ENCODE results near the gene NPAS1. TPM values are rescaled to one million over a fixed set of nuclear protein-coding genes. Genes with fewer than 3 reads are reported as not detected.

Gene NPAS1
- total and polyA plus RNA-seq, 2 of the 8 experiments (the other 6 are each of a cell fraction or from before 2014, with no cell fraction given): 9.9 to 13.9 TPM

DNA sequence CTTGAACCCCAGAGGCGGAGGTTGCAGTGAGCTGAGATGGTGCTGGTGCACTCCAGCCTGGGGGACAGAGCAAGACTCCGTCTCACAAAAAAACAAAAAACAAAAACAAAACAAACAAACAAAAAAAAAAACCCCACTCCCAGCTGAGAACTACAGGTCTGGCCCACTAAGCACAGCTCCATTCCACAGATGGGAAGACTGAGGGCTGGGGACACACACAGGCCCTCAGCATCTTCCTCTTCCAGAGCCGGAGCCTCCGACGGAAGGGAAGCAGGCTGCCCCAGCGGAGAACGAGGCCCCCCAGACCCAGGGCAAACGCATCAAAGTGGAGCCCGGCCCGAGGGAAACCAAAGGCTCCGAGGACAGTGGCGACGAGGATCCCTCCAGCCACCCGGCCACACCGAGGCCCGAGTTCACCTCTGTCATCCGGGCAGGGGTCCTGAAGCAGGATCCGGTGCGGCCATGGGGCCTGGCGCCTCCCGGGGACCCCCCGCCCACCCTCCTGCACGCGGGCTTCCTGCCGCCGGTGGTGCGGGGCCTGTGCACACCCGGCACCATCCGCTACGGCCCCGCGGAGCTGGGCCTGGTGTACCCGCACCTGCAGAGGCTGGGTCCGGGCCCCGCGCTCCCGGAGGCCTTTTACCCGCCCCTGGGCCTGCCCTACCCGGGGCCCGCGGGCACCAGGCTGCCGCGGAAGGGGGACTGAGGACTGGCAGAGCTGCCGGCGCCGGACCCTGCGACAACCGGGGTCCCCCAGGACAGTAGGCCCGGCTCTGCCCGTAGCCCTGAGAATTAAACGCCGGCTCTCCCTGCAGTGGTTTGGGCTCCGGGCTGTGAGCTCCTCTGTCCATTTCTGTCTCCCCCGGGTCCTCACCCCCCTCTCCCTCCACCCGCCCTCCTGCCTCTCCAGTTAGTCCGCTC lies 25.6 kb downstream of the NPAS1 start:
- H3K4me2 ChIP-seq (ENCODE audit: insufficient read depth in 1 of 2, low read depth in 2 of 2, low read length in 2 of 2): no peak overlapping the region
- H2BK15ac ChIP-seq (ENCODE audit: low read length): no peak overlapping the region
- H4K8ac ChIP-seq (ENCODE audit: extremely low read depth, insufficient read depth, low read length): no peak overlapping the region
- no peak overlapping the region for H3K56ac ChIP-seq (replicated peaks; ENCODE audit: insufficient read length, low read depth, low read length)
- H4K5ac ChIP-seq (ENCODE audit: insufficient read length, low read depth, low read length): no peak overlapping the region
- no peak overlapping the region for H3K4ac ChIP-seq (replicated peaks; ENCODE audit: insufficient read length, low read depth, low read length)
- H4K20me1 ChIP-seq (replicated peaks in 1 of 2; ENCODE audit: control insufficient read depth in 1 of 2, insufficient read depth in 2 of 2, low read length in 2 of 2): peaks cover 3% of the 10 kb centered on the region in 2 experiments
- FAIRE-seq: no peak
- H2BK120ac ChIP-seq (replicated peaks; ENCODE audit: low read depth, low read length): no peak overlapping the region
- no peak overlapping the region for H2AK5ac ChIP-seq (ENCODE audit: low read depth, low read length)
- H2BK5ac ChIP-seq (ENCODE audit: low read depth, low read length): no peak overlapping the region
- H3K9me3 ChIP-seq (ENCODE audit: insufficient read depth in 2 of 2, low read depth in 1 of 2, low read length in 1 of 2): no peaks in the 10 kb centered on the region
- H3K79me1 ChIP-seq (ENCODE audit: low read depth, low read length): peaks cover 6% of the 10 kb centered on the region
- no peak overlapping the region for H3K4me3 ChIP-seq (ENCODE audit: extremely low read depth in 1 of 4, insufficient read depth in 2 of 4, low read depth in 3 of 4, low read length in 4 of 4)
- no peak overlapping the region for H2AFZ ChIP-seq (ENCODE audit: low read length)
- peaks cover 0 to 10% of the 10 kb centered on the region in 2 experiments; a peak in 2 of 4 replicates for H3K79me2 ChIP-seq (ENCODE audit: control insufficient read depth in 1 of 2, insufficient read depth in 2 of 2, low read length in 2 of 2)
- no peak overlapping the region for H4K91ac ChIP-seq (replicated peaks; ENCODE audit: insufficient read length, low read length)
- H3K23me2 ChIP-seq (ENCODE audit: low read depth, low read length): peaks cover 4% of the 10 kb centered on the region
- no peak overlapping the region for H3K27ac ChIP-seq (ENCODE audit: low read depth, low read length)
- H3K36me3 ChIP-seq (ENCODE audit: control insufficient read depth in 2 of 4, insufficient read depth in 4 of 4, low read length in 3 of 4): peaks cover 0 to 6% (median 2%) of the 10 kb centered on the region in 4 experiments; a peak in 2 of 8 replicates
- H3K27me3 ChIP-seq (replicated peaks in 1 of 4; ENCODE audit: control insufficient read depth in 3 of 4, extremely low read depth in 1 of 4, insufficient read depth in 3 of 4, low read length in 3 of 4): no peaks in the 10 kb centered on the region
- 93% methylated on average over 44 of the region's 56 CpGs; no CpG with 5 or more reads in 1 of the 2 experiments for WGBS, 2 experiments (ENCODE audit: extremely low coverage in 1 of 2, insufficient coverage in 1 of 2, insufficient read length in 1 of 2, insufficient replicate concordance in 2 of 2, low coverage in 1 of 2, low lambda C conversion rate in 2 of 2, missing lambda C conversion rate in 1 of 2)
- no peak overlapping the region for H3K9ac ChIP-seq (replicated peaks in 1 of 4; ENCODE audit: extremely low read depth in 1 of 4, low read depth in 3 of 4, low read length in 3 of 4)
- H3K18ac ChIP-seq (ENCODE audit: extremely low read depth, low read length): no peak overlapping the region
- peaks cover 0 to 5% (median 4%) of the 10 kb centered on the region in 4 experiments; a peak in 3 of 7 replicates for H3K4me1 ChIP-seq (replicated peaks in 1 of 4; ENCODE audit: control insufficient read depth in 3 of 4, insufficient read depth in 4 of 4, low read length in 3 of 4)
- ChIA-PET POLR2A (ENCODE audit: partially characterized antibody) (interaction anchor here (0.7 to 1.7 kb wide), 8 partner anchors 8 to 171 kb away, joined by 3 to 7 read pairs (median 3); partner anchors contain the start of gene SAE1), CTCF (ENCODE audit: partially characterized antibody) (interaction anchor here (0.6 to 4.9 kb wide), 7 partner anchors 10 to 529 kb away, joined by 3 to 22 read pairs (median 3); no protein-coding TSS in a partner anchor)
- H2BK20ac ChIP-seq (ENCODE audit: low read length): no peak overlapping the region
- no peak for DNase-seq (ENCODE audit: low read depth in 1 of 2, low spot score in 2 of 2)
- no peak overlapping the region for H3K14ac ChIP-seq (ENCODE audit: insufficient read length)
- no peak overlapping the region for H2BK12ac ChIP-seq (ENCODE audit: low read depth, low read length)
- no peak overlapping the region for H3K23ac ChIP-seq (ENCODE audit: insufficient read length)
- TF ChIP-seq, protein P1, sequence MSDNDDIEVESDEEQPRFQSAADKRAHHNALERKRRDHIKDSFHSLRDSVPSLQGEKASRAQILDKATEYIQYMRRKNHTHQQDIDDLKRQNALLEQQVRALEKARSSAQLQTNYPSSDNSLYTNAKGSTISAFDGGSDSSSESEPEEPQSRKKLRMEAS (IDR thresholded peaks at IDR 0.05): no peak
- TF ChIP-seq RNF2 (IDR thresholded peaks at IDR 0.05; ENCODE audit: borderline replicate concordance, low read depth, low read length, missing control alignments, poor library complexity, severe bottlenecking) (no peak), SUZ12 (IDR thresholded peaks at IDR 0.05; ENCODE audit: low read length) (no peak), SP1 (IDR thresholded peaks at IDR 0.05; ENCODE audit: low read depth, low read length) (no peak)
- TF ChIP-seq, protein P2, sequence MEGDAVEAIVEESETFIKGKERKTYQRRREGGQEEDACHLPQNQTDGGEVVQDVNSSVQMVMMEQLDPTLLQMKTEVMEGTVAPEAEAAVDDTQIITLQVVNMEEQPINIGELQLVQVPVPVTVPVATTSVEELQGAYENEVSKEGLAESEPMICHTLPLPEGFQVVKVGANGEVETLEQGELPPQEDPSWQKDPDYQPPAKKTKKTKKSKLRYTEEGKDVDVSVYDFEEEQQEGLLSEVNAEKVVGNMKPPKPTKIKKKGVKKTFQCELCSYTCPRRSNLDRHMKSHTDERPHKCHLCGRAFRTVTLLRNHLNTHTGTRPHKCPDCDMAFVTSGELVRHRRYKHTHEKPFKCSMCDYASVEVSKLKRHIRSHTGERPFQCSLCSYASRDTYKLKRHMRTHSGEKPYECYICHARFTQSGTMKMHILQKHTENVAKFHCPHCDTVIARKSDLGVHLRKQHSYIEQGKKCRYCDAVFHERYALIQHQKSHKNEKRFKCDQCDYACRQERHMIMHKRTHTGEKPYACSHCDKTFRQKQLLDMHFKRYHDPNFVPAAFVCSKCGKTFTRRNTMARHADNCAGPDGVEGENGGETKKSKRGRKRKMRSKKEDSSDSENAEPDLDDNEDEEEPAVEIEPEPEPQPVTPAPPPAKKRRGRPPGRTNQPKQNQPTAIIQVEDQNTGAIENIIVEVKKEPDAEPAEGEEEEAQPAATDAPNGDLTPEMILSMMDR (IDR thresholded peaks at IDR 0.05; ENCODE audit: control extremely low read depth in 1 of 3, insufficient read depth in 1 of 3, low read depth in 1 of 3, low read length in 3 of 3): no peak
- TF ChIP-seq, protein P3, sequence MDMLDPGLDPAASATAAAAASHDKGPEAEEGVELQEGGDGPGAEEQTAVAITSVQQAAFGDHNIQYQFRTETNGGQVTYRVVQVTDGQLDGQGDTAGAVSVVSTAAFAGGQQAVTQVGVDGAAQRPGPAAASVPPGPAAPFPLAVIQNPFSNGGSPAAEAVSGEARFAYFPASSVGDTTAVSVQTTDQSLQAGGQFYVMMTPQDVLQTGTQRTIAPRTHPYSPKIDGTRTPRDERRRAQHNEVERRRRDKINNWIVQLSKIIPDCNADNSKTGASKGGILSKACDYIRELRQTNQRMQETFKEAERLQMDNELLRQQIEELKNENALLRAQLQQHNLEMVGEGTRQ (IDR thresholded peaks at IDR 0.05; ENCODE audit: low read length): no peak
